PC-3 (cell line): ENCODE data around the gene VNN1.

Experiments
- CTCF ChIP-seq: fragments of 300-600 bp; sonication (generic); conservative IDR thresholded peaks from 2 replicates; pipeline ENCODE4 v1.5.1; 2017; ENCODE audit warnings: antibody characterized with exemption, low read depth, mild to moderate bottlenecking, low read length
- EZH2 ChIP-seq: fragments of 300-600 bp; sonication (generic); IDR thresholded peaks from one replicate; pipeline ENCODE4 v1.6.1; 2017; ENCODE audit warnings: antibody characterized with exemption, mild to moderate bottlenecking, low read length; ENCODE audit not compliant: unreplicated experiment
- EZH2phosphoT487 ChIP-seq: fragments of 300-600 bp; sonication (generic); IDR thresholded peaks from 2 replicates; pipeline ENCODE4 v1.6.1; 2018; ENCODE audit warnings: mild to moderate bottlenecking, antibody characterized with exemption, low read length, borderline replicate concordance

- TF ChIP-seq CTCF, result no peak
- TF ChIP-seq EZH2, result no peak
- TF ChIP-seq EZH2phosphoT487, result no peak
These were observed 80.5 kb downstream of the VNN1 start for GRCh38 chr6:132633362-132633761.
